Inferior parietal cortex (tissue), 1 donor: ENCODE data around the gene ANKRD34A.

Source experiments
- DNase-seq: peaks from one replicate; pipeline ENCODE4 v3.0.0-alpha.2; 2016; ENCODE audit errors: extremely low spot score

ANKRD34A gene

DNA sequence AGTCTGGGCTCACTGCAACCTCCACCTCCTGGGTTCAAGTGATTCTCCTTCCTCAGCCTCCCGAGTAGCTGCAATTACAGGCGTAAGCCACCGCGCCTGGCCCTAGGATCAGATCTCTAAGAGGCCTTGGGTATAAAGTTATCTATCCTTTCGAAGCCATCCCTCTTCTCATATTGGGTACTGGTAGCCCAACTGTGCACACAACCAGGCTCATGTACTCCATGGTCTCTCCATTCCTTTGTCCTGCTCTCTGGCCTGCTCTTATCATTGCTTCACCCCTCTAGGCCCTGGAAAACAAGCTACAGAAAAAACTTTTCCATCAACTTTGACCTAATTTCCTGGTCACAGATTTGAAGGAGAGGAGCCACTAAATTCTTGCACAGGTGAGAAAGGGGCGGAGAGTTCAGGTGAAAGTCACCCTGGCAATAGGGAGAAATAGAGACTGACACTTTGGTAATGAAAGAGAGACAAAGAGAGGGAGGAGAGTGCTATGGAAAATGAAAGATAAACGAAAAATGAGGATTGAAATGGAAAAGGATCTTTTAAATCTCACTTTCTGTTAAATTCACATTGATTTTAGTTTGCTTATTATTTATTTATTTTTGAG is 26.0 kb upstream of the ANKRD34A start:
- no peak for DNase-seq

DNA sequence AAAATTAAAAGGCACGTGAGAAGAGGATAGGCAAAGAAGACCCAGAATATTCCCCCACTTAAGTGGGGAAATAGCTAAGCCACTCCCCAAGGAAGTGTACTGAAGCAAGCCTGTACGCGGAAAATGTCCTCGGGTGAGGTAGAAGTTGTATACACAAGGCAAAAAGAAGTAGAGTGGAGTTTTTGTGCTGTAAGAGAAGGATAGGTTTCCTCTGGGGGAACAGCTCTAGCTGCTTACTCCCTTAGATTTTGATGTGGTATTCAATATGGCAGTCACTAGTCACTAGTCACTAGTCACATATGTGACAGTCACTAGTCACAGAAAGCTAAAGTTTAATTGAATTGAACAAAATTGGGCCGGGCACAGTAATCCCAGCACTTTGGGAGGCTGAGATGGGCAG is 24.4 kb upstream of the ANKRD34A start:
- no peak for DNase-seq

DNA sequence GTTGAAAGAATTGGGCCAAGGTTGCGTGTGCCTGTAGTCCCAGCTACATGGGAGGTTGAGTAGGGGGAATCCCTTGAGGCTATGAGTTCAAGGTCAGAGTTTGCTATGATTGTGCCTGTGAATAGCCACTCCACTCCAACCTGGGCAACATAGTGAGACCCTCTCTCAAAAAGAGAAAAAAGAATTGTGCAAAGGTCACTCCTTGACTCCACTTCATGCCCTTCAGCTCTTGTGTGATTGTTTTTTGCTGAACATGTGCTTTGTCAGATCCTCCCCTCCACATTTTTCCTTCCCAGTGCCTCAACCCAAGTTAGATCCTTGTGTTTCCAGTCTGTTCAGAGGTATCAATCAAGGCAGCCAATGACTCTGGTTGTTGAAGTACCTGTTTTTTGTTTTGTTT is 23.6 kb upstream of the ANKRD34A start:
- no peak for DNase-seq

DNA sequence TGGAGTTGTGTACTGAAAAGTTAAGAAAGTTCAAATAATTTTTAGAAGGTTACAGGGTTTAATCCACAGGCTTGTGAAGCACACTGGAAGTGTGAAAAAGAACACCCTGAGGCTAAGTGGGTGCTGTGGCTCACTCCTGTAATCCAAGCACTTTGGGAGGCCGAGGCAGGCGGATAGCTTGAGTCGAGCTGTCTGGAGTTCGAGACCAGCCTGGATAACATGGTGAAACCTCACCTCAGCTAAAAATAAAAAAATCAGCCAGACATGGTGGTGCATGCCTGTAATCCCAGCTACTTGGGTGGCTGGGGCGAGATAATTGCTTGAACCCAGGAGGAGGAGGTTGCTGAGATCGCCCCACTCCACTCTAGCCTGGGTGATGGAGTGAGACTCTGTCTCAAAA is 22.2 kb upstream of the ANKRD34A start:
- DNase-seq: no peak

DNA sequence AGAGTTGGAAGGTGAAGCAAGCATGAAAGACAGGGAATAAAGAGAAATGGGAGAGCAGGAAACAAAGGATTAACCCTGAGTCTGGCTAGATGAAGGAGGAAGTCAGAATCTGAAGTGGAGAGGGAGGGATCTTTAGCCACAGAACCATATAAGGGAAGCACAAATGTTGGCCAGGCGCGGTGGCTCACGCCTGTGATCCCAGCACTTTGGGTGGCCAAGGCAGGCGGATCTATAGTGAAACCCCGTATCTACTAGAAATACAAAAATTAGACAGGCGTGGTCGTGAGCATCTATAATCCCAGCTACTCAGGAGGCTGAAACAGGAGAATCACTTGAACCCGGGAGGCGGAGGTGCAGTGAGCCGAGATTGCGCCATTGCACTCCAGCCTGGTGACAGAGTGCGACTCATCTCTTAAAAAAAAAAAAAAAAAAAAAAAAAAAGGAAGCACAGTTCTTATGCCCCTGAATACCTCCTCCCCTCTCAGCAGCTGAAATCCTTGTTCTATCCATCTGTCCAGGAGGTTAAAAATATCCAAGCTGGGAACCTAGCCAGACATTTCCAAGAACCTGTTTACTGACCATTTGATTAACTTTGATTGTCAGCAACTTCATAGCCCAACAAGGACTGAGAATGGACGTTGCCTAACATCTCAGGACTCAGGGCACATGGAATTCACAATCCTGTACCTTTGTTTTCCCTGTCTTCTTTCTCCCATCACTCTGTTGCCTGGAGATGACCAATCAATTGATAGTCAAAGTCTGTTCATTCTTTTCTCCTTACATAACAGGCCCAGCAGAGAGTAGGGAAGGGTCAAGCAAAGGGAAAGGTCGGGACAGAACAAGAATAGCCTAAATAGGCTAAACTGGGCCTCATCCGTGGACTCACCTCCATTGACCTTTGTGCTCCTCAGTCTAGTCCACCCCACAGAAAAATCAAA is 21.4 kb upstream of the ANKRD34A start:
- no peak for DNase-seq

DNA sequence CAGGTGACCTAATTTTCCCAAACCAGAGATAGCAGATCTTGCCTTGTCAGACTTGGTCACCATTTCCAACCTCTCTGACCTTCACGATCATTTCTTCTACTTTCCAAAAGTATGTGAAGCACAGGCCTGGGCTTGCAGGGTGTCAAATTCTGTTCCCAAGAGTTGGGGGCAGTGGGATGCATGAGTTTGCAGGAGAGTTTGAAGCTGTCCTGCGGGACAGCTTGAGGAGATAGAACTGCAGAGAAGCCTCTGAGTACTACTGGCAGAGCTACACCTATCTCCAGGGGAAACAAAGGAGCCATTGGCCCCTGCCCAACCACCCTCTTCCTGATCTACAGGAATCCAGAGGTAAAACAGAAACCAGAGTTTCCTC is 20.7 kb upstream of the ANKRD34A start:
- no peak for DNase-seq

DNA sequence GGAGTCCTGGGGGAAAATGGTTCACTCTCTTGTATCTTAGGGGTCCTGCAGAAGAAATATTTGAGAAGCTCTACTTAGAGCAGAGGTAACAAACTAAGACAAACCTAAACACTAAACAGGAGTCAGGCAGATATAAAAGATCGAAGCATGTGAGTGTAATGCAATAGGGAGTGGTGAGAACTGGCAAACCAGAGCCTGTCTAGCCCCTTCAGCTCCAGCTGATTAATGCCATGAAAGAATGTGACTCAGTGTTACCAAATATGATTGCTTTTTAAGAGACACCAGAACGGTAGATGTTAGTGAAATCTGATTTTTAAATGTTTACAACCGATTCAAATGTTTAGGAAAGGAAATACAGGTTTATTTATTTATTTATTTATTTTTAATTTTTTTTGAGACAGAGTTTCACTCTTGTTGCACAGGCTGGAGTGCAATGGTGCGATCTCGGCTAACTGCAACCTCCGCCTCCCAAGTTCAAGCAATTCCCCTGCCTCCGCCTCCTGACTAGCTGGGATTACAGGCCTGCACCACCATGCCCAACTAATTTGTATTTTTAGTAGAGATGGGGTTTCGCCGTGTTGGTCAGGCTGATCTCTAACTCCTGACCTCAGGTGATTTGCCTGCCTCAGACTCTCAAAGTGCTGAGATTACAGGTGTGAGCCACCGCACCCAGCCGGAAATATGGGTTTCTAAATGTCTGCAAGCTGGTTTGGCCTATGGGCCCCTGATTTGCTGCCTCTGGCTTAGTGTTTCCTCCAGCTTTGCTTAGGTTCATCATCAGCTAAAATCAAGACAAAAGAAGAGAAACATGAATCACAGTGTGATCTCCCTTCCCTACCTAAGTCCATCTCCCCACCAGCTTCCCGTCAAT is 19.8 kb upstream of the ANKRD34A start:
- no peak for DNase-seq

DNA sequence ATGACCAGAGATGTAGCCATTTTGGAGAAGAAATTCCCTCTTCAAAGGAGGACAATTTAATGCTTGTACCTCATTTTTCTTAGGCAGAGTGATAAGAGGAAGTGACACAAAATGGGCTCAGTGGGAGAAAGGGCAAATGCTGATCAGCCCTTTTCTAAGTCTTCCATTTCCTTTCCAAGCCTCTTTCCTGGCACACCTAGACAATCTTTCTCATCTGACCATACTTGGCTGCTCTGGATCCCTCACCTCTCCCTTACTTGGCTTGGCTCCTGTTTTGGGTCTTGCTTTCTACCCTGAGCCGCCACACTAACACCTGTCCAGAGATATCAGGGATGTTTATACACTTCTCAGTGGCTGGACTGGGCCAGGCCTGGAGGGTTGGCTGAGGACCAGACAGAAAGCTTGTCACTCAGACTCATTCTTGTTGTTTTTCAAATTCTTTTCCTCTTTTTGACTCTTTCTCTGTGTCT is 18.9 kb upstream of the ANKRD34A start:
- no peak for DNase-seq

DNA sequence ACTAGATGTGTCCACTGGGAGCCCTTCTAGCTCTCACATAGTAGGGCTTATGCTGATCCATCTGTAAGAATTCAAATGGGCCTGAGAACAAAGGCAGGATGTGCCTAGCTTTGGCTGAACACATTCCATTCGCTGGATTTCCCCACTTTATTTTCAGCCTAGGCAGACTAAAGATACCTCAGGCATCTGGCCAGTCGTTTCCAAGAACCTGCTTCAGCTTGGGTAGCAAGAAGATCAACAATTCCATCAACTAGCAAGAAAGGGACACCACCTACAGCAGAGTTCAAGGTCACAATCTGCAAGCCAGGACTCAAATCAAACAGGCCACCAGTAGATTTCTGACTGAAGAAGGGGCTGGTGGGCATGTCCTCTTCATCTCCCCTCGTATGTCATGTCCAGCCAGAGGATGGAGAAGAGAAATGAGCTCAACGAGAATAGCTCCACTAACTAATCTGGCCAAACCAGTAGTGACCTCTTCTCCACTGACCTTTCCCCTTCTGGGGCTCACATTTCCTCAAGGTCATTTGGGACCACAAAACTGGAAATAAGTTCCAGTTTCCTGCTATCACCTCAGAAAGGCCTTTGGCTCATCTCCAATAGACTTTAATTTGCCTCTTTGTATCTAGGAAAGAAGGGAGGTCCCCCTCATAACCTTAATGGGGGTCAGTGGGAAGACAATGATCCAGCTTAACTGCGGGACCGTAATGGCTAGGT is 17.8 kb upstream of the ANKRD34A start:
- no peak for DNase-seq

DNA sequence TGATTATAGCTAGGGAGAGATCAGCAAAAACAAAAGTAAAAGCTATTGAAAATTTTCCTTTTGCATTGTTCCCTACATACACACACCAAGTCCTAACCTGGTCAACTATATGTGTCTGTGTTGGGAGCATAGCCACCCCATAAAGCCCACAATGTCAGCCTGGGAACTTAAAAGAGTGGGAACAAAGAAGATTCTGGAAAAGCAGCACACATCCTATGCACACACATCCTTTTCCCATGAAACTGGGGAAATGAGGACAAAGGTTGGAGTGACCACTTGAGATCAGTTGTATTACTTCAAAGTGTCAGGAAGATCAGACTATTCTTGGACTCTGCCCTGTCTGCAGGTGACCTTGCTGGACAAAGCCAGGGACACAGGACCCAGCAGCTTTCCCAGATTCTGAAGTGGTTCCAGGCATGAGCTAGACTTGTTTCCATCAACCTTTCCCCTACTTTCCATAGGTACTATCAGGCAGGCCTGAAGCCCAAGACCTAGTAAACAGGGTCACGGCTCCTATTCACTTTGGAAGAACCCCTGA is 16.2 kb upstream of the ANKRD34A start:
- DNase-seq: no peak

DNA sequence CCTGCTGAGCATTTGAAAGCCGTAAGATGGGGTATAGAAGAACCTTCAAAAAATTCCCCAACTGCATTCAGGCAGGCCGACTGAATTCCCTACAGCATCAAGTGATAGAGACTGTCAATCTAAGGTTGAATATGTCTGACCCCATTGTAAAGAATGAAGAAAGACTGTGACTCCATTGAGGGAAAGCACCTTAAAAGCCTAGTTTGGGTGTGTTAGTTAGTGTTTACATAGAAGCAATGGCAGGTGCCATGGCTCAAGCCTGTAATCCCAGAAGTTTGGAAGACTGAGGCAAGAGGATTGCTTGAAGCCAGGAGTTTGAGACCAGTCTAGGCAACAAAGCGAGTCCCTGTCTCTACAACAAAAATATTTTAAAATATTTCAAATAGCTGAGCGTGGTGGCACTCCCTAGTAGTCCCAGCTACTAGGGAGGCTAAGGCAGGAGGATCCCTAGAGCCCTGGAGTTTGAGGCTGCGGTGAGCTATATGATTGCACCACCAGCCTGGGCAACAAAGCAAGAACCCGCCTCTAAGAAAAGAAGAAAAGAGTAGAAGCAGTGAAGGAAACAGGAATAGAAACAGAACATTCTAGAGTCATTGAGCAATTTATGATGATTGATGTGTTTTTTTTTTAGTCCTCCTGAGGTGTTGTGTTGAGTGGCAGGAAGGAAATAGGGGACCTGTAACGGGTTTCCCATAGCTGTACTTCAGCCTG is 15.5 kb upstream of the ANKRD34A start:
- peak; percentile 23 for DNase-seq

DNA sequence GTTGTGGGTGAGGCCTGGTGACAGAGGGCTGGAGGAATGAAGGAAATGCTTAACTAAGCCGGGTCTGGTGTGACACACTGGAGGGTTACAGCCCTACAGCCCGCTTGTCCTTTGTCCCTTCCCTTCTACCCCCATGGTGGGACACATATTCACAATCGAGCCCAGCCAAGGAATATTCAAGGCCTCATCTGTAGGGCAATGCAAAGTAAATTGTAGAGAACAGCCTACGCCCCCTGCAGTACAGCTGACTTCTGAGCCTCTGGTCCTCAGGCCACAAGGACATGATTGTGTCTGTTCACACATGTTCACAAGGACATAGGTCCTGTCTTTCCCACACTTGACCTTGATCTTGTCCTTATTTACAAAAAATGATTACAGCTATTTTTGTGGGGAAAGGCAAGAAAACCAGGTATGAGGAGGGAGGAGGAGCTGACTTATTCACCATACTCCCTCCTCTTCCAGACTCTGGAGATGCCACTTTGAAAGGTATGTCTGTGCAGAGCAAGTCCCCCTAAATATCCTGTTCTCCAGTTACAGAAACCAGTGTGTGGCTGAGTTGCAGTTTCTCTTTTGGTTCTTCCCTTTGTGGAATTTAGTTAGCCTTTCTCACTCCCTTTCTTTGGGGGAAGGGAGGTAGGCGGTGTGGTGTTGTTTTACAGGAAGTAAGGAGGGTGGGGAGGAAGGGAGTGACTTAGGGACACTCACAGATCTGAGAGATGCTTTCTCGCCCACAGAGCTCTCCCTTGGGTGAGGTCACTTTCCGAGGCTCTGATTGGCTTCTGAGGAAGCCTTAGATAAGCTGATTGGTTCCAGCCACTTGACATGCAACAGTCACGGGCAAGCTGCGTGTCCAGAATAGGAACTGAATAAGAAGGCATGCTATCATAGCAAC is 14.7 kb upstream of the ANKRD34A start:
- DNase-seq: peak; percentile 99

DNA sequence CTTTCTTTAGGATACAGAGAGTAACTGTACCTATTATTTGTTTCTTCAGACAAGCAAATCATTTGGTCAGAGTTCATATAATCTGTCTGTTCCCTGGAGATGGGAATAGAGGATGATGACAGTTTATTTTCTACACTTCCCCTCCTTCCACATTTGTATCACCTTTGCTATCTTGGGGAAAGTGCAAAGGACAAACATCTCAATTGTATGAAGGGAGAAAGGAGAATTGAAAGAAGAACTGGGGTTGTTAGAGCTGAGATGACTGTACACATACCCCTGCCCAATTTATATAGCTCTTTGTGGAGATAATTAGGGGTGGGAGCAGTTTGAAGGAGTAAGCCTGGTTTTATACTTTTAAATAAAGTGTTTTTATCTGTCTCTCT is 14.1 kb upstream of the ANKRD34A start:
- DNase-seq: peak; percentile 6

DNA sequence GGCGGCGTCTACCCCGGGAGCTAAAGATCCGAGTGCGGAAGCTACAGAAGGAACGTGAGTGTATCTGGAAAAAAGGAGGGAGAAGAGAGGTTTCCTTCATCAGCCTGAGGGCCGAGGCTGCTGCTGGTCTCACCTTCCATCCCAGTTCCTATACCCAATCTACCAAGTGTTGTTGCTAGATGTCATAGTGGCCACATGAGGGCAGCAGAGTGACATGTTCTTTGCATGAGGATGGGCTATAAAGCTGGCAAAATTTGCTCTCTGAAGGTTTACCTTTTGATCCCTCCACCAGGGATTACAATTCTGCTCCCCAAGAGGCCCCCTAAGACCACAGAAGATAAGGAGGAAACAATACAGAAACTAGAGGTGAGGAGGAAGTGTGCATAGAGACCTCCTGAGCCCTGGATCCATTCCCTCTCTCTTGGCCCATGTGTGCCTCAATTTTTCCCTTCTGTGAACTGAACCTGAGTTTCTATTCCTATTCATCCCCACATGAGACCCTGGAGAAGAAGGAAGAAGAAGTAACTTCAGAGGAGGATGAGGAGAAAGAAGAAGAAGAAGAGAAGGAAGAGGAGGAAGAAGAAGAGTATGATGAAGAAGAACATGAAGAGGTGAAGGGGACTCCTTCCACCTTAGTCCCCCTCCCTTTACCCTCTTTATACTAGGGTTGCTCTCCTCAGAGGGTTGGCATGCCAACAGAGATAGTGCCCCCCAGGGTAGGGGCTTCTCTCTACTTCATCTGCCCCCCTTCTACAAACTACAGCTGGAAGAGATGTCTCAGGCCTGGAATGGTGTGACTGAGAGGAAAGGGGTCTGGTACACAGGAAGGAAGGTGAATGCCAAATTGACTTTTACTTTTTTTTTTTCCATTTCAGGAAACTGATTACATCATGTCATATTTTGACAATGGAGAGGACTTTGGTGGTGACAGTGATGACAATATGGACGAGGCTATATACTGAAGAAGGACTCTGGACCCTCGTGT is 13.4 kb upstream of the ANKRD34A start:
- DNase-seq: peak; percentile 91

DNA sequence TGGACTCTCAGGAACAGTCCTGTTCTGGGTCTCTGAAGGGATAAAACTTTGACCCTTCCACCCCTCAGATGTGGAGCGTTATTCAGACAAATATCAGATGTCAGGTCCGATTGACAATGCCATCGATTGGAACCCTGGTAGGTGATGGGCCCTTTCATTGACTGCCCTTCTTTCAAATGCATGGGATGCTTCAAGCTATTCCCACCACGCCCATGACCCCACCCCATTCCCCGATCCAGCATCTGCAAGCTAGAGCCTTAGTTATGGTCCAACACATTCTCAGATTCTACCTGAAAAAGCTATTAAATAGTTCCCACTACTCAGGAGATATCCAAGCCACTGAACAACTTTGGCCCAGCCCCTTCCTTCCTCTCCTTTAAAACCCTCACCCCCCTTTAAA is 12.6 kb upstream of the ANKRD34A start:
- DNase-seq: peak; percentile 3

DNA sequence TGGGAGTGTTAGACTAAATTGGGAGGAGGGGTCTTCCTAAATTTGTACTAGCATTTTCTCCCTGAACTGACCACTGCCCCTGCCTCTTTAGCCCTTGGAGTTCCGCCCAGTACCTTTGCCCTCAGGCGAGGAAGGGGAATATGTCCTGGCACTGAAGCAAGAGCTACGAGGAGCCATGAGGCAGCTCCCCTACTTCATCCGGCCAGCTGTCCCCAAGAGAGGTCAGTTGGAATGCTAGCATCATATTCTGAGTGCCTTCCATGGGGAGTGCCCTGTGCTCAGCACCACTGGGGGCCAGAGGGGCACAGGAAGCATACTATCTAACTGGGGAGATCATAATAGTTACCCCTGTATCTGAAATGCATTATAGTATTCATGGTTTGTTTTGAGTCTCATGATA is 10.8 kb upstream of the ANKRD34A start:
- DNase-seq: no peak

DNA sequence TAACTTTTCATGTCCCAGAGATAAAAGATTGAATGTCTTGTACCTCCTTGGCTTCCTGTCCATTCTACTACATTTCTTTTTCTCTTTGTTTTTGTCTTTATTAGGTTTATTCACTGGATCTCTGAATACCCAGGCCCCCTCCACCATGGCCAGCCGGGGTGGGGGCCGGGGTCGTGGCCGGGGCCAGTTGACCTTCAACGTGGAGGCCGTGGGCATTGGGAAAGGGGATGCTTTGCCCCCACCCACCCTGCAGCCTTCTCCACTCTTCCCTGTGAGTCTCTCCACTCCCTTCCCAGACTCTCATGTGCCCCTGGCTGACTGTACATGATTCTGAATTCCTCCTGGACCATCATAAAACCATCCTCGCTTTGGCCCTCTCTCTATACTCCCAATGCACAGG is 10.3 kb upstream of the ANKRD34A start:
- no peak for DNase-seq

DNA sequence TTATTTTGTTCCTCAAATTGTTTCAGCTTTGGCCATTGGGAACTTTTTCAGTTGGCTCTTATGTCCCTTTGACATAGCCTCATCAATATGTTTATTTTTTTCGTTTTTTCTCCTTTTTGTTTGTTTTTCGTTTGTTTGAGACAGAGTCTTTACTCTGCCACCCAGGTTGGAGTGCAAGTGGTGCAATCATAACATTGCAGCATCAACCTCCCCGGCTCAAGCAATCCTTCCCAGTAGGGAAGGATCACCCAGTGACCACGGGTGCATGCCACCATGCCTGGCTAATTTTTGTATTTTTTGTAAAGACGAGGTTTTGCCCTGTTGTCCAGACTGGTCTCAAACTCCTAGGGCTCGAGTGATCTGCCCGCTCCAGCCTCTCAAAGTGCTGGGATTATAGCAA is 8.2 kb upstream of the ANKRD34A start:
- DNase-seq: no peak

DNA sequence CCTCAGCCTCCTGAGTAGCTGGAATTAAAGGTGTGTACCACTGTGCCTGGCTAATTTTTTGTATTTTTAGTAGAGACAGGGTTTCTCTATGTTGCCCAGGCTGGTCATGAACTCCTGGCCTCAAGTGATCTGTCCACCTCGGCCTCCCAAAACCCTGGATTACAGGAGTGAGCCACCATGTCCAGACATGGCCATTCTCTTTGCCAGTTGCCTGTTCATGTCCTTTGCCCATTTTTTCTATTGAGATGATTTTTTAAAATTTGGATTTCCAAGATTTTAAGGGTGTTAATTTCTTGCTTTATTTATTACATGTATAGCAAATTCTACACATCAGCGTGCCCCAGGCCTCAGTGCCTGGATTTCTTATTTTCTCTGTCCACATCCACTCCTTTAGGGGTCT is 2.9 kb upstream of the ANKRD34A start:
- DNase-seq: no peak
